GM21619 (cell line): Measurements from ENCODE around the gene NANP.

Source experiments
- ATAC-seq: cut with Tn5 transposase; IDR thresholded peaks from one replicate; pipeline ENCODE4 v1.9.1; 2021; ENCODE audit not compliant: unreplicated experiment

Gene NANP

GRCh38 chr20:25573288-25574251 lies 50.2 kb downstream of the NANP start:
- ATAC-seq: no peak

DNA sequence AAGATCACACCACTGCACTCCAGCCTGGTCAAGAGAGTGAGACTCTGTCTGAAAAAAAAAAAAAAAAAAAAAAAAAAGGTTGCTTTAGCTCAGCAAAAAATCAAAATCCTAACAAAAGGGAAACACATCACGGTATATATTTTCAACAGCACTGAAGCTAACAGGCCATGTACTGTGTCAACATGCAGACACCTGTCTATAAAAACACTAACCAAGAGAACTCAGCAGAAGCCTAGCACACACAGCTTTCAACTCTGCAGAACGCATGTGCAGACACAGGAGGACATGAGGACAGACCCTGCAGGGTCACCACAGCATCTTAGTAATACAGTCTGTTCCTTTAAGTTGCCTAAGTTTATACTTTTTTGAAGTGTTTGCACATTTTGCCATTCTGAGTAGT lies 52.0 kb downstream of the NANP start:
- no peak for ATAC-seq

DNA sequence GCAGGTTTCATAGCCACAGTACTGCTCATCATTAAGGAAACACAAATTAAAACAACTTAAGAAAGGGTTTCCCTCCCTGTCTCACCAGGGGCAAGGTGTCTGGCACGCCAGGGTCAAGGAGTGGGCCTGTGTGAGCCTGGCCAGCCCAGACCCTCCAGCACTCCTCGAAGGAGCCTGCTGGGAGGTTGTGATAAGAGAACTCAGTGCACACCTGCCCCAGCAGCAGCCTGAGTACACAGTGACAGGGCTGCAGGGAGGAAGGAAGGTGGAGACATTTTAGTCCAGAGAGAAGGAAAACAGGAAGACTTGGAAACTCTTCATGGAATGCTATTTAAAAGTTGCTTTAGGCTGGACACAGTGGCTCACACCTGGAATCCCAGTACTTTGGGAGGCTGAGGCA lies 52.6 kb downstream of the NANP start:
- no peak for ATAC-seq

GRCh38 chr20:25570148-25570530 lies 53.7 kb downstream of the NANP start:
- ATAC-seq: no peak

DNA sequence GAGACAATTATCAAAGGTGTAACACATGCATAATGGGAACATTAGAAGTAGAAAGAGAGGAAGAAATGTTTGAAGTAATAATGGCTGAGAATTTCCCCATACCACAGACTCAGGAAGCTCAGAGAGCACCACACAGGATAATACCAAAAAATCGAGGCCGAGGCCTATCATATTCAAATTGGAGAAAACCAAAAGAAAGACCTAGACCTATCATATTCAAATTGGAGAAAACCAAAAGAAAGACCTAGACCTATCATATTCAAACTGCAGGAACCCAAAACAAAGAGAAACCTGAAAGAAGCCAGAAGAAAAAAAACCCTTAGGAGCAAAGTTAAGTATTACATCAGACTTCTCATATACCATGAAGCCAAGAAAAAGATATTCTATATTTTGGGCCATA lies 56.5 kb downstream of the NANP start:
- no peak for ATAC-seq

- no peak for ATAC-seq
Observed at GRCh38 chr20:25566821-25567220, 57.0 kb downstream of the NANP start.

GRCh38 chr20:25565578-25566157 lies 58.1 kb downstream of the NANP start:
- ATAC-seq: no peak

GRCh38 chr20:25563876-25564275 lies 59.9 kb downstream of the NANP start:
- ATAC-seq: no peak

GRCh38 chr20:25563362-25563761 lies 60.5 kb downstream of the NANP start:
- ATAC-seq: no peak
